ENCODE data around the gene IMPDH2. TPM values are rescaled to one million over a fixed set of nuclear protein-coding genes. Genes with fewer than 3 reads are reported as not detected.

Gene IMPDH2
- total RNA-seq (2014; rRNA removed; shearing (Covaris generic); ENCODE audit: low replicate concordance) = 522 and 655 TPM in 2 replicates

DNA sequence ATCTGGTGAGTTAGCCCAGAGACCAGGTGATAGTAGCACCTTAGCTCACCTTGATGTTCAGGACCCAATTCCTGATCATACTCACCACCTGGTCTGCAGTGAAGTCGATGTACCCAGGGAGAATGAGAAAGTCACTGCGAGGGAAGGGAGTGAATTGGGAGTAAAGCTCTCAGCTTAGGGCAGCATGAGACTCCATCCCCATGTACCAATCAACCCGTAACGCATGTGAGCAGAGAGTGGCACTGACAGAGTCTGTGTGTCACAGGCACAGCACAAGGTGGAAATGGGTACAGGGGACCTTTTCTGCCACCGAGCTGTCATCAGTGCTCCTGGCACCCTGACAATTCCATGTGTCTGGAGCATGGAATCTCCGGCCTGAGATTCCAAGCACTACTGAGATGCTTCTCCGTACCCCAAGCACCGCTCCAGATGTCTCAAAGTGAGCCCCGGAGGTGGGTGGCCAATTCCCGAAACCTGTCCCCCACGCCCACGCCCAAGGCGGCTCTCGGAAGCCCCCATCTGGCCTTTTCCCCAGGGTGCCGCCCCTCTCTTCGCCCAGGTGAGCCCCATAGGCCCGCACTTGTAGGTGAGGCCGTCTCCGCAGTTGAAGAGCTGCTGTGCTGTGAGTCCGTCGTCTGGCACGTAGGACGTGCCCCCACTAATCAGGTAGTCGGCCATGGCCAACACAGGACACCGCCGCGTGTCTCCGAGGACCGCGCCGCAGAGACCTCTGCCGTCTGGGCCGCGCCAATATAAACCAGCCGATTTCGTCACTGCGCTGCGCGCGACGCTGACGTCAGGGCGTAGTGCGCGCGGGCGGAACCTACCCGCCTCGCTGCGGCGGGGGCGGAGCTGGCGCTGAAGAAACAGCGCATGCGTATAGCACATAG, at the start of gene IMPDH2:
TSS of gene IMPDH2 (minus strand) at position 726 of the 890 bp plus-strand sequence. CDS start at position 678, 48 bp downstream.
- Histone ChIP-seq H3K4me2 (ENCODE audit: low read depth, low read length, poor library complexity, severe bottlenecking) (peak within 1 kb of the TSS; percentile 91), H3K4me1 (ENCODE audit: low read length) (peaks cover 57% of the 10 kb centered on the region), H2AFZ (ENCODE audit: low read length) (no peak within 1 kb of the TSS), H3K9me2 (replicated peaks; ENCODE audit: insufficient read depth, low read length) (no peaks in the 10 kb centered on the region), H3K27ac (ENCODE audit: low read length) (peak within 1 kb of the TSS; percentile 77), H4K20me1 (ENCODE audit: insufficient read depth, low read depth, low read length) (peaks cover 11% of the 10 kb centered on the region; the same call in 1 of the 2 replicates), H3K36me3 (ENCODE audit: insufficient read depth, low read length) (peaks cover 47% of the 10 kb centered on the region), H3K27me3 (ENCODE audit: low read length) (no peaks in the 10 kb centered on the region), H3K79me2 (ENCODE audit: low read length) (peaks cover 45% of the 10 kb centered on the region), H3K4me3 (ENCODE audit: low read length) (peak within 1 kb of the TSS; percentile 76), H3K9me3 (ENCODE audit: low read length) (no peaks in the 10 kb centered on the region), H3K9ac (ENCODE audit: low read length) (peak within 1 kb of the TSS; percentile 99)
- DNase-seq = peak; percentile 98

DNA sequence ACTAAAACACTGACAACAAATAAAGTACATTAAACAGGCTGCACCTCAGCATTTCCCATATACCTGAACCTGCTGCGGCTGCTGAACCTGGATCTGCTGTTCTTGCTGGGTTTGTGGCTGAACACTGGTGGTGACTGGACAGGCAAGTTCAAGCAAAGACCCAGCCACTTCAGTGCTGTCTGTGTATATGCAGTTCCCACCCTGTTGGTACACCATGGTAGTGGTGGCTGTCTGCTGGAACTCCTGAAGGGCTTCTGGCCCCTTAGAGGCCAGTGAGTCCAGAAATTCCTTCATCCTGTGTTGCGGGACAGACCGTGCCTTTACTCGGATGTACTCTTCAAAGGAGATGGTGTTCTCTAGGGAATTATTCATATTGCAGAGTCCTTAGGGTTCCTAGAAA, 47.4 kb upstream of the IMPDH2 start:
- no peak overlapping the region for H2AFZ ChIP-seq (ENCODE audit: low read length)
- H3K27ac ChIP-seq (ENCODE audit: low read length) = no peak overlapping the region
- H3K27me3 ChIP-seq (ENCODE audit: low read length) = no peaks in the 10 kb centered on the region
- H3K4me2 ChIP-seq (ENCODE audit: low read depth, low read length, poor library complexity, severe bottlenecking) = no peak overlapping the region
- no peak overlapping the region for H3K9ac ChIP-seq (ENCODE audit: low read length)
- no peak overlapping the region for H3K4me3 ChIP-seq (ENCODE audit: low read length)
- DNase-seq = peak; percentile 38
- peaks cover 5% of the 10 kb centered on the region; the same call in 1 of the 2 replicates for H4K20me1 ChIP-seq (ENCODE audit: insufficient read depth, low read depth, low read length)
- no peaks in the 10 kb centered on the region for H3K9me3 ChIP-seq (ENCODE audit: low read length)
- peaks cover 69% of the 10 kb centered on the region for H3K79me2 ChIP-seq (ENCODE audit: low read length)
- H3K9me2 ChIP-seq (replicated peaks; ENCODE audit: insufficient read depth, low read length) = no peaks in the 10 kb centered on the region
- H3K4me1 ChIP-seq (ENCODE audit: low read length) = no peaks in the 10 kb centered on the region
- peaks cover 45% of the 10 kb centered on the region for H3K36me3 ChIP-seq (ENCODE audit: insufficient read depth, low read length)

DNA sequence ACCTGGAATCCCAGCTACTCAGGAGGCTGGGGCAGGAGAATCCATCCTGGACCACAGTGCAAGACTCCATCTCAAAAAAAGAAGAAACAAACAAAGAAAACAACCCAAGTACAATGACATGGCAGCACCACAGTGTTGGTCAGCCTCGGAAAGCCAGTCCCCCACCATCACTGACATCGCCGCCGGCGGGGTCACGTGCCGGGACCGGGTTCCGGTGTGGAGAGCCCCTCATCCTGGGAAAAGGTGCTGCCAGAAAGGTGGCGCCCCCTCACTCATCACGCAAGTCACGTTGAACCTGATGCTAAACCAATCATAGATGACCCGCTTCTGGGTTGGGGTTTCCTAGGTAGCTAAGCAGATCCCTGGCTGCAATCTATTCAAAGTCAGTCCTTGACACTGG, 46.9 kb upstream of the IMPDH2 start:
- Histone ChIP-seq H3K9ac (ENCODE audit: low read length) (no peak overlapping the region), H3K27me3 (ENCODE audit: low read length) (no peaks in the 10 kb centered on the region), H3K9me3 (ENCODE audit: low read length) (no peaks in the 10 kb centered on the region), H3K9me2 (replicated peaks; ENCODE audit: insufficient read depth, low read length) (no peaks in the 10 kb centered on the region), H3K4me2 (ENCODE audit: low read depth, low read length, poor library complexity, severe bottlenecking) (no peak overlapping the region), H3K4me1 (ENCODE audit: low read length) (no peaks in the 10 kb centered on the region), H4K20me1 (ENCODE audit: insufficient read depth, low read depth, low read length) (peaks cover 5% of the 10 kb centered on the region; the same call in 1 of the 2 replicates), H3K4me3 (ENCODE audit: low read length) (no peak overlapping the region), H3K36me3 (ENCODE audit: insufficient read depth, low read length) (peaks cover 50% of the 10 kb centered on the region), H2AFZ (ENCODE audit: low read length) (no peak overlapping the region), H3K27ac (ENCODE audit: low read length) (no peak overlapping the region), H3K79me2 (ENCODE audit: low read length) (peaks cover 69% of the 10 kb centered on the region)
- DNase-seq = peak; percentile 6

- Histone ChIP-seq H3K9ac (ENCODE audit: low read length) (no peak overlapping the region), H3K4me3 (ENCODE audit: low read length) (no peak overlapping the region), H3K36me3 (ENCODE audit: insufficient read depth, low read length) (peaks cover 24% of the 10 kb centered on the region), H3K27me3 (ENCODE audit: low read length) (no peaks in the 10 kb centered on the region), H3K9me2 (replicated peaks; ENCODE audit: insufficient read depth, low read length) (no peaks in the 10 kb centered on the region), H3K27ac (ENCODE audit: low read length) (no peak overlapping the region), H2AFZ (ENCODE audit: low read length) (no peak overlapping the region), H4K20me1 (ENCODE audit: insufficient read depth, low read depth, low read length) (no peaks in the 10 kb centered on the region), H3K79me2 (ENCODE audit: low read length) (peaks cover 22% of the 10 kb centered on the region), H3K4me1 (ENCODE audit: low read length) (no peaks in the 10 kb centered on the region), H3K9me3 (ENCODE audit: low read length) (no peaks in the 10 kb centered on the region), H3K4me2 (ENCODE audit: low read depth, low read length, poor library complexity, severe bottlenecking) (no peak overlapping the region)
- DNase-seq = no peak
These were observed 28.8 kb upstream of the IMPDH2 start for GRCh38 chr3:49058011-49058410.

GRCh38 chr3:49057268-49057667, 28.1 kb upstream of the IMPDH2 start:
- H3K4me2 ChIP-seq (ENCODE audit: low read depth, low read length, poor library complexity, severe bottlenecking) = no peak overlapping the region
- H4K20me1 ChIP-seq (ENCODE audit: insufficient read depth, low read depth, low read length) = no peaks in the 10 kb centered on the region
- no peak overlapping the region for H3K27ac ChIP-seq (ENCODE audit: low read length)
- H3K9me3 ChIP-seq (ENCODE audit: low read length) = no peaks in the 10 kb centered on the region
- peaks cover 20% of the 10 kb centered on the region for H3K79me2 ChIP-seq (ENCODE audit: low read length)
- no peak overlapping the region for H3K9ac ChIP-seq (ENCODE audit: low read length)
- no peak overlapping the region for H2AFZ ChIP-seq (ENCODE audit: low read length)
- peaks cover 23% of the 10 kb centered on the region for H3K36me3 ChIP-seq (ENCODE audit: insufficient read depth, low read length)
- H3K27me3 ChIP-seq (ENCODE audit: low read length) = no peaks in the 10 kb centered on the region
- H3K4me1 ChIP-seq (ENCODE audit: low read length) = no peaks in the 10 kb centered on the region
- no peaks in the 10 kb centered on the region for H3K9me2 ChIP-seq (replicated peaks; ENCODE audit: insufficient read depth, low read length)
- no peak overlapping the region for H3K4me3 ChIP-seq (ENCODE audit: low read length)
- DNase-seq = no peak

GRCh38 chr3:49054344-49054862, 25.2 kb upstream of the IMPDH2 start:
- Histone ChIP-seq H3K9ac (ENCODE audit: low read length) (no peak overlapping the region), H3K9me3 (ENCODE audit: low read length) (no peaks in the 10 kb centered on the region), H3K4me2 (ENCODE audit: low read depth, low read length, poor library complexity, severe bottlenecking) (no peak overlapping the region), H3K4me3 (ENCODE audit: low read length) (no peak overlapping the region), H3K4me1 (ENCODE audit: low read length) (no peaks in the 10 kb centered on the region), H3K27me3 (ENCODE audit: low read length) (no peaks in the 10 kb centered on the region), H4K20me1 (ENCODE audit: insufficient read depth, low read depth, low read length) (no peaks in the 10 kb centered on the region), H3K36me3 (ENCODE audit: insufficient read depth, low read length) (peaks cover 19% of the 10 kb centered on the region), H3K9me2 (replicated peaks; ENCODE audit: insufficient read depth, low read length) (no peaks in the 10 kb centered on the region), H2AFZ (ENCODE audit: low read length) (no peak overlapping the region), H3K27ac (ENCODE audit: low read length) (no peak overlapping the region), H3K79me2 (ENCODE audit: low read length) (peaks cover 18% of the 10 kb centered on the region; the same call in 1 of the 2 replicates)
- no peak for DNase-seq

DNA sequence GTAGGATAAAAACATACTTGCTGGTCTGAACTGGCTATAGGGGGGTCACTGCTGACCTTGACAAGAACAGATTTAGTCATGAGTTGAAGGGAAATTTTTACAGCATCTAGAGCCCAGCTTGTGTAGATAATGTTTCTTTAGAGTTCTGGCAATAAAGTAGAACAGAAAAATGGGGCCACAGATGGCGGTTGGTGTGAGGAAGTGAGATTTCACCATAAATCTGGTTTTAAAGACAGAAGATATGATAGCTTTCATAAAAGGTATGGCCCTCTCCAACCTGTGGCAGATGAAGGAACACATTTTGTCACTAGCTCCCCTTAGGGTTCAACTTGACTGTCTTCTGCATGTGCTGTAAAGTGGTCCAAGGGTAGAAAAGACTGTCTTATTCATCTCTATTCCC, 24.3 kb upstream of the IMPDH2 start:
- no peaks in the 10 kb centered on the region for H3K9me2 ChIP-seq (replicated peaks; ENCODE audit: insufficient read depth, low read length)
- no peak overlapping the region for H3K9ac ChIP-seq (ENCODE audit: low read length)
- H3K4me3 ChIP-seq (ENCODE audit: low read length) = no peak overlapping the region
- H3K27me3 ChIP-seq (ENCODE audit: low read length) = no peaks in the 10 kb centered on the region
- H3K79me2 ChIP-seq (ENCODE audit: low read length) = peaks cover 21% of the 10 kb centered on the region; the same call in 1 of the 2 replicates
- no peaks in the 10 kb centered on the region for H3K4me1 ChIP-seq (ENCODE audit: low read length)
- no peaks in the 10 kb centered on the region for H4K20me1 ChIP-seq (ENCODE audit: insufficient read depth, low read depth, low read length)
- no peak overlapping the region for H3K27ac ChIP-seq (ENCODE audit: low read length)
- no peak overlapping the region for H2AFZ ChIP-seq (ENCODE audit: low read length)
- H3K36me3 ChIP-seq (ENCODE audit: insufficient read depth, low read length) = peaks cover 19% of the 10 kb centered on the region
- H3K9me3 ChIP-seq (ENCODE audit: low read length) = no peaks in the 10 kb centered on the region
- no peak overlapping the region for H3K4me2 ChIP-seq (ENCODE audit: low read depth, low read length, poor library complexity, severe bottlenecking)
- DNase-seq = no peak

DNA sequence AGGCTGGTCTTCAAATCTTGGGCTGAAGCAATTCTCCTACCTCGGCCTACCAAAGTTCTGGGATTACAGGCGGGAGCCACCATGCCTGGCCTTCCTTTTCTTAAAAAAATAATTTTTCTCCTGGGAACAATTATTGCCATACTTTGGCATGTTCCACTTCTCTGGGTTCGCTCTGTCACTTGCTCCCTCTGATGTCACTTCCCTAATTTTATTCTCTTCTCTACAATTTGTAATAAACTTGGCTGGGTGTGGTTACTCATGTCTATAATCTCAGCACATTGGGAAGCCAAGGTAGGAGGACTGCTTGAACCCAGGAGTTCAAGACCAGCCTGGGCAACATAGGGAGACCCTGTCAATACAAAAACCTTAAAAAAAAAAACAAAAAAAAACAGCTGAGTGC, 6.1 kb upstream of the IMPDH2 start:
- Histone ChIP-seq H2AFZ (ENCODE audit: low read length) (no peak overlapping the region), H3K27ac (ENCODE audit: low read length) (no peak overlapping the region), H3K9ac (ENCODE audit: low read length) (no peak overlapping the region), H3K27me3 (ENCODE audit: low read length) (no peaks in the 10 kb centered on the region), H4K20me1 (ENCODE audit: insufficient read depth, low read depth, low read length) (no peaks in the 10 kb centered on the region), H3K4me3 (ENCODE audit: low read length) (no peak overlapping the region), H3K9me2 (replicated peaks; ENCODE audit: insufficient read depth, low read length) (no peaks in the 10 kb centered on the region), H3K36me3 (ENCODE audit: insufficient read depth, low read length) (peaks cover 26% of the 10 kb centered on the region; the same call in 1 of the 2 replicates), H3K79me2 (ENCODE audit: low read length) (0 out of 2 replicates have a peak, but pooled peaks cover 3% of the 10 kb centered on the region), H3K4me2 (ENCODE audit: low read depth, low read length, poor library complexity, severe bottlenecking) (no peak overlapping the region), H3K9me3 (ENCODE audit: low read length) (no peaks in the 10 kb centered on the region), H3K4me1 (ENCODE audit: low read length) (no peaks in the 10 kb centered on the region)
- no peak for DNase-seq
